ENCODE data around the gene LRRIQ1.

DNA sequence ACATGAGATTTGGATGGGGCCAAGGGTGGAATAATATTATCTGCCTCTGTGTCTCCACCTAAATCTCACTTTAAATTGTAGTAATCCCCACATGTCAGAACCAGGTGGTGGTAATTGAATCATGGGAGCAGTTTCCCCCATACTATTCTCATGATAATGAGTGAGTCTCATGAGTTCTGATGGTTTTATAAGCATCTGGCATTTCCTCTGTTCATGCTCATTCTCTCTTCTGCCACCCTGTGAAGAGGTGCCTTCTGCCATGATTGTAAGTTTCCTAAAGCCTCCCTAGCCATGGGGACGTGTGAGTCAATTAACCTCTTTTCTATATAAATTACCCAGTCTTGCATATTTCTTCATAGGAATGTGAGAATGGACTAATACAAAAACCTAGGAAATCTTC, 29.9 kb upstream of the LRRIQ1 start:
- TF ChIP-seq, protein P1, sequence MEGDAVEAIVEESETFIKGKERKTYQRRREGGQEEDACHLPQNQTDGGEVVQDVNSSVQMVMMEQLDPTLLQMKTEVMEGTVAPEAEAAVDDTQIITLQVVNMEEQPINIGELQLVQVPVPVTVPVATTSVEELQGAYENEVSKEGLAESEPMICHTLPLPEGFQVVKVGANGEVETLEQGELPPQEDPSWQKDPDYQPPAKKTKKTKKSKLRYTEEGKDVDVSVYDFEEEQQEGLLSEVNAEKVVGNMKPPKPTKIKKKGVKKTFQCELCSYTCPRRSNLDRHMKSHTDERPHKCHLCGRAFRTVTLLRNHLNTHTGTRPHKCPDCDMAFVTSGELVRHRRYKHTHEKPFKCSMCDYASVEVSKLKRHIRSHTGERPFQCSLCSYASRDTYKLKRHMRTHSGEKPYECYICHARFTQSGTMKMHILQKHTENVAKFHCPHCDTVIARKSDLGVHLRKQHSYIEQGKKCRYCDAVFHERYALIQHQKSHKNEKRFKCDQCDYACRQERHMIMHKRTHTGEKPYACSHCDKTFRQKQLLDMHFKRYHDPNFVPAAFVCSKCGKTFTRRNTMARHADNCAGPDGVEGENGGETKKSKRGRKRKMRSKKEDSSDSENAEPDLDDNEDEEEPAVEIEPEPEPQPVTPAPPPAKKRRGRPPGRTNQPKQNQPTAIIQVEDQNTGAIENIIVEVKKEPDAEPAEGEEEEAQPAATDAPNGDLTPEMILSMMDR (IDR thresholded peaks at IDR 0.05 in 8 of 11, conservative IDR thresholded peaks at IDR 0.05 in 3 of 11), result no peak
- no peak for TF ChIP-seq POLR2A (IDR thresholded peaks at IDR 0.05)
